Stimulated activated CD8-positive, alpha-beta memory T cell treated with anti-CD3 and anti-CD28 coated beads, Interleukin-15, amount 100 ng/mL, for 48 hours (primary cell): ENCODE data around the gene NOMO2.
"Not testable (repeated sequence)": the region's sequence is repeated elsewhere in the genome, so short reads cannot be mapped to it uniquely, and the experiment has no call there.

Source experiments
- DNase-seq, 2 donors: peaks; one replicate each; pipeline ENCODE4 v3.0.0-alpha.2; 2020; ENCODE audit warnings: low read depth in 2 of 2

The NOMO2 gene

GRCh38 chr16:18577942-18578341, 16.0 kb upstream of the NOMO2 start:
- DNase-seq, result not testable (repeated sequence)

- not testable (repeated sequence) for DNase-seq
Measured at GRCh38 chr16:18575945-18576344, 14.0 kb upstream of the NOMO2 start.

- not testable (repeated sequence) for DNase-seq
Measured at GRCh38 chr16:18575298-18575917, 13.5 kb upstream of the NOMO2 start.

- not testable (repeated sequence) for DNase-seq
Measured at GRCh38 chr16:18573887-18574286, 12.0 kb upstream of the NOMO2 start.

GRCh38 chr16:18572973-18573372, 11.1 kb upstream of the NOMO2 start:
- DNase-seq, result not testable (repeated sequence)

- DNase-seq, result not testable (repeated sequence)
Measured at GRCh38 chr16:18571307-18571850, 9.5 kb upstream of the NOMO2 start.

- not testable (repeated sequence) for DNase-seq
Measured at GRCh38 chr16:18570529-18571306, 8.8 kb upstream of the NOMO2 start.

GRCh38 chr16:18560416-18561220, 1.3 kb downstream of the NOMO2 start:
- not testable (repeated sequence) for DNase-seq

- not testable (repeated sequence) for DNase-seq
Measured at GRCh38 chr16:18553671-18554070, 8.2 kb downstream of the NOMO2 start.

- DNase-seq, result not testable (repeated sequence)
Measured at GRCh38 chr16:18547382-18547781, 14.5 kb downstream of the NOMO2 start.

- not testable (repeated sequence) for DNase-seq
Measured at GRCh38 chr16:18546853-18547252, 15.0 kb downstream of the NOMO2 start.

- not testable (repeated sequence) for DNase-seq
Measured at GRCh38 chr16:18544232-18545081, 17.4 kb downstream of the NOMO2 start.

- not testable (repeated sequence) for DNase-seq
Measured at GRCh38 chr16:18541912-18542311, 20.0 kb downstream of the NOMO2 start.

GRCh38 chr16:18537004-18537403, 24.9 kb downstream of the NOMO2 start:
- DNase-seq, result not testable (repeated sequence)

- not testable (repeated sequence) for DNase-seq
Measured at GRCh38 chr16:18535519-18536168, 26.3 kb downstream of the NOMO2 start.

- DNase-seq, result not testable (repeated sequence)
Measured at GRCh38 chr16:18534308-18534707, 27.6 kb downstream of the NOMO2 start.

GRCh38 chr16:18531323-18531722, 30.6 kb downstream of the NOMO2 start:
- DNase-seq, result not testable (repeated sequence)

GRCh38 chr16:18530329-18530728, 31.6 kb downstream of the NOMO2 start:
- not testable (repeated sequence) for DNase-seq

GRCh38 chr16:18526547-18526946, 35.4 kb downstream of the NOMO2 start:
- not testable (repeated sequence) for DNase-seq

- not testable (repeated sequence) for DNase-seq
Measured at GRCh38 chr16:18525882-18526482, 35.9 kb downstream of the NOMO2 start.
